GM12872 (cell line): ENCODE data around the gene POGK.

Experiments used
- CTCF ChIP-seq: IDR thresholded peaks from 3 replicates; pipeline ENCODE4 v1.5.1; 2011; ENCODE audit warnings: low read depth, mild to moderate bottlenecking, low read length, moderate library complexity; ENCODE audit not compliant: insufficient read depth

Gene POGK

GRCh38 chr1:166875302-166875733 is 36.0 kb downstream of the POGK start:
- no peak for TF ChIP-seq CTCF

- TF ChIP-seq CTCF = no peak
These were observed 36.7 kb downstream of the POGK start, which contains the start of gene TADA1 for GRCh38 chr1:166875734-166876539. TADA1 (minus strand) TSS chr1:166876264; CDS start chr1:166876233, 31 bp downstream.

- peak; percentile 40 for TF ChIP-seq CTCF
These were observed 37.2 kb downstream of the POGK start for GRCh38 chr1:166876540-166876838.

- no peak for TF ChIP-seq CTCF
These were observed 43.6 kb downstream of the POGK start for GRCh38 chr1:166882893-166883292.

GRCh38 chr1:166884040-166884642 is 44.9 kb downstream of the POGK start:
- TF ChIP-seq CTCF = peak; percentile 76

GRCh38 chr1:166884971-166885370 is 45.7 kb downstream of the POGK start:
- TF ChIP-seq CTCF = no peak

GRCh38 chr1:166888373-166889111 is 49.3 kb downstream of the POGK start:
- no peak for TF ChIP-seq CTCF
